Measurements from ENCODE around the gene TEX51. TPM values are rescaled to one million over a fixed set of nuclear protein-coding genes. Genes with fewer than 3 reads are reported as not detected.

Gene TEX51
- total and polyA plus RNA-seq, 2 donors (not counting 3 experiments of a cell fraction or from before 2014, with no cell fraction given), result not detected

GRCh38 chr2:126886916-126887280 lies 11.8 kb upstream of the TEX51 start:
- Histone ChIP-seq H3K9me1 (replicated peaks; ENCODE audit: control insufficient read depth, extremely low read depth, insufficient read depth, low read length) (no peaks in the 10 kb centered on the region), H3K9me3 (replicated peaks; ENCODE audit: control insufficient read depth, insufficient read depth, low read length) (no peaks in the 10 kb centered on the region), H3K4me1 (ENCODE audit: control insufficient read depth, extremely low read depth, insufficient read depth, low read length) (no peaks in the 10 kb centered on the region), H3K27ac (ENCODE audit: insufficient read depth, low read depth, low read length) (no peak overlapping the region), H4K20me1 (replicated peaks; ENCODE audit: control insufficient read depth, extremely low read depth, insufficient read depth, low read length) (no peaks in the 10 kb centered on the region), H3K36me3 (ENCODE audit: control insufficient read depth in 2 of 2, extremely low read depth in 1 of 2, insufficient read depth in 2 of 2, low read length in 2 of 2) (no peaks in the 10 kb centered on the region), H3K9ac (replicated peaks; ENCODE audit: extremely low read depth, insufficient read depth, low read length) (no peak overlapping the region), H3K4me2 (ENCODE audit: insufficient read depth, low read length) (no peak overlapping the region), H3K27me3 (ENCODE audit: control insufficient read depth in 2 of 2, insufficient read depth in 2 of 2, low read length in 2 of 2) (no peaks in the 10 kb centered on the region), H3K4me3 (replicated peaks in 1 of 3; ENCODE audit: insufficient read depth in 1 of 3, low read depth in 1 of 3, low read length in 3 of 3) (no peak overlapping the region), H2AFZ (ENCODE audit: low read depth, low read length) (no peak overlapping the region), H3K79me2 (ENCODE audit: control insufficient read depth, insufficient read depth, low read length) (no peaks in the 10 kb centered on the region)
- FAIRE-seq (no peak), DNase-seq (ENCODE audit: low read depth, low spot score) (no peak)
- CTCF ChIA-PET, result interaction anchor here (1.2 kb wide), 1 partner anchor 85 kb away, joined by 4 read pairs; no protein-coding TSS in a partner anchor
- dilution Hi-C loops (cut with MboI; ENCODE audit: extremely low pct_ligation_motif_present, low sequenced_read_pairs), result no loop called here
- TF ChIP-seq EZH2 (IDR thresholded peaks at IDR 0.05; ENCODE audit: borderline replicate concordance, low read depth, low read length, severe bottlenecking), result no peak
- TF ChIP-seq POLR2A (IDR thresholded peaks at IDR 0.05; ENCODE audit: low read depth, low read length), result no peak
- TF ChIP-seq GATA2 (IDR thresholded peaks at IDR 0.05; ENCODE audit: insufficient read depth, insufficient read length, low read depth, low read length), result no peak
- no peak for TF ChIP-seq FOS (IDR thresholded peaks at IDR 0.05; ENCODE audit: borderline replicate concordance, insufficient read depth, low read length)
- no peak for TF ChIP-seq JUN (IDR thresholded peaks at IDR 0.05; ENCODE audit: borderline replicate concordance, insufficient read depth, insufficient read length, low read depth)
- TF ChIP-seq POLR2AphosphoS5 (IDR thresholded peaks at IDR 0.05; ENCODE audit: insufficient read depth, low read depth, low read length), result no peak
- TF ChIP-seq CTCF (IDR thresholded peaks at IDR 0.05; ENCODE audit: extremely low read depth in 1 of 2, insufficient read depth in 1 of 2, low read depth in 1 of 2, low read length in 2 of 2), result no peak
- TF ChIP-seq MAX (IDR thresholded peaks at IDR 0.05; ENCODE audit: insufficient read depth, insufficient read length), result no peak
- no TSS peak for BruUV-seq (replicated peaks)
- POLR2A ChIA-PET, result no interaction called here
- intact Hi-C loops (cut with micrococcal nuclease), result loop anchor here (1.0 kb wide), 1 partner anchor 163 kb away; no protein-coding TSS in a partner anchor

Measured in endothelial cell of umbilical vein (primary cell).